Uterus (tissue), 4 donors: ENCODE data around the gene CAMK1D. TPM values are rescaled to one million over a fixed set of nuclear protein-coding genes. Genes with fewer than 3 reads are reported as not detected.

Source experiments
- DNase-seq, 2 donors: peaks; one replicate each; pipeline ENCODE4 v3.0.0-alpha.2; 2019 to 2020
- H3K27ac ChIP-seq, 2 donors: fragments of 200-600 bp; sonication (generic); 1 replicate in 1 of 2; 2 replicates in 1 of 2; pipeline ENCODE4 v1.5.1; 2016 to 2018
- H3K27me3 ChIP-seq, 2 donors: fragments of 200-600 bp; sonication (generic); one replicate each; pipeline ENCODE4 v1.5.1; 2018 to 2019; ENCODE audit warnings: control low read depth in 1 of 2
- H3K36me3 ChIP-seq, 2 donors: fragments of 200-600 bp; sonication (generic); one replicate each; pipeline ENCODE4 v1.5.1; 2019; ENCODE audit warnings: control low read depth in 1 of 2
- H3K4me1 ChIP-seq, 2 donors: fragments of 200-600 bp; sonication (generic); one replicate each; pipeline ENCODE4 v1.5.1; 2018 to 2019; ENCODE audit warnings: control low read depth in 1 of 2
- H3K4me3 ChIP-seq, 2 donors: fragments of 200-600 bp; sonication (generic); 1 replicate in 1 of 2; 2 replicates in 1 of 2; pipeline ENCODE4 v1.5.1; 2018 to 2019; ENCODE audit warnings: mild to moderate bottlenecking in 1 of 2
- H3K9me3 ChIP-seq, 2 donors: fragments of 200-600 bp; sonication (generic); one replicate each; pipeline ENCODE4 v1.5.1; 2019; ENCODE audit warnings: control low read depth in 1 of 2
- CTCF ChIP-seq, 4 experiments: fragments of 200-600 bp in 2 of 4; fragments of 450-650 bp in 2 of 4; sonication (generic) in 2 of 4; IDR thresholded peaks; one replicate each; pipeline ENCODE4 v1.5.1; 2016 to 2019; ENCODE audit warnings: antibody characterized with exemption in 4 of 4, mild to moderate bottlenecking in 2 of 4, moderate library complexity in 1 of 4
- POLR2A ChIP-seq, 2 donors: fragments of 450-650 bp; IDR thresholded peaks; one replicate each; pipeline ENCODE4 v1.6.1; 2016; ENCODE audit warnings: antibody characterized with exemption in 2 of 2, mild to moderate bottlenecking in 1 of 2, moderate library complexity in 1 of 2
- intact Hi-C: fragments of 100-400 bp; cut with DNase I; formaldehyde crosslinking; loops from one replicate; pipeline ENCODE4 v1.15.1; 2023; ENCODE audit warnings: low total_unique reads
- total RNA-seq, 4 donors: library from RNA; depleted of rRNA in 3 of 4; stranded (reverse); fragments of >200 nt in 3 of 4; gene quantifications; one replicate each; pipeline versions ENCODE4 v1.1.0 to v1.2.4, GENCODE V29; 2014 to 2023
- donor health status: DM: yes; HTN: yes; CAD: no.

The CAMK1D gene
- total RNA-seq, 4 donors from 2014 or later = 3.5 to 48.4 (median 10.8) TPM

DNA sequence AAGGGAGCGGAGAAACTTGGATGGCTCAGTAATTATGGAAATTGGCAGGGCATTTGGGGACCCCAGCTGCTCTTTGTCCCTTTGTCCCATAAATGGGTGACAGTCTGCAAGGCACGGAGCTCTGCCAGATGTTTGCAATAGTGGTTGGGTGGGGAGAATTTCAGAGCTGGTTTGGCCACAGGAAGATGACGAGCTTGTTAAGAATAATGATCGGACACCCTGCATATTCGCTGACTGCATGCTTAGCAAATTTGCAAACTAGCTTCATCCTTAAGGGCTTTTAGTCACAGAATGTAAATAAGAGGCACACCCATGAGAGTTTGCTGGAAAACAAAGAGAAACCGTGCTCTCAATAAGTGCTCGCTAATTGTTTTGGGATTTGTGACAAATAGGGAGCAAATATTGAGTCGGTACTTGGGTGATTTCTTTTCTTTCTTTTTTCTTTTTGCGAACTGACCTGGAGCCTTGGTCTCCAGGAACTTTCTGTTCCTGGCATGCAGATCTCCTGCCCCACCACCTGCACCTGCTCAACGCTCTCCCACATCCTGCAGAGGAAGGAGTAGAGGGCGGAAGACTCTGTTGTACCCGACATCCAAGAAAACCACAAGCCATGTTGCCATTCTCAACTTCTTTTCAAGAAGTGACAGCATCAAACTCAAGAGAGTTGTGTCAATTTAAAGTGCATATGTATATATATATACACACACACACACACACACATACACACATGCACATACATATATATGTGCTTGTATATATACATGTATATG is 238.9 kb downstream of the CAMK1D start:
- Histone ChIP-seq H3K4me1 (no peaks in the 10 kb centered on the region), H3K9me3 (no peaks in the 10 kb centered on the region), H3K27ac (no peak overlapping the region), H3K36me3 (no peaks in the 10 kb centered on the region), H3K4me3 (no peak overlapping the region), H3K27me3 (no peaks in the 10 kb centered on the region)
- TF ChIP-seq POLR2A (IDR thresholded peaks at IDR 0.05) = no peak
- no peak for TF ChIP-seq CTCF (IDR thresholded peaks at IDR 0.05)
- intact Hi-C loops = no loop called here
- no peak for DNase-seq

DNA sequence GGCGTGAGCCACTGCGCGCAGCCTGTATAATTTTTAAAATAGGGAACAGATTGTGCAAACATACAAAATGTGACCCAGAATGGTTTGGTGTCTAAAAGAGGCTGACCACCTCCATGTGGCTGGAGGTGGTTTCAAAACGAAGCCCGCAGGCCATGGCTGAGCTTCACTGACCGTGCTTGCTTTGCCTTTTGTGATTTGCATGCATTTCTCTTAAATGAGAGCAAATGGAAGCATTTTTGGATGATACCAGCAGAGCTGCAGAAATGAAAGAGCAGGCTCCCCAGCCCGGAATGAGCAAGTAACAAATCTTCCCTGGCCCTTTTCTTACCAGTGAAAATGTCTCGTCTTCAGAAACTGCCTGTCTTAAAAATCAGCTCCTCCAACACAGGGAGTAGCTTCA is 239.9 kb downstream of the CAMK1D start:
- DNase-seq = no peak
- H3K27me3 ChIP-seq = no peaks in the 10 kb centered on the region
- intact Hi-C loops = no loop called here
- H3K27ac ChIP-seq = no peak overlapping the region
- H3K9me3 ChIP-seq = no peaks in the 10 kb centered on the region
- H3K4me1 ChIP-seq = no peaks in the 10 kb centered on the region
- H3K36me3 ChIP-seq = no peaks in the 10 kb centered on the region
- H3K4me3 ChIP-seq = no peak overlapping the region
- TF ChIP-seq POLR2A (IDR thresholded peaks at IDR 0.05) (no peak), CTCF (IDR thresholded peaks at IDR 0.05) (no peak)

DNA sequence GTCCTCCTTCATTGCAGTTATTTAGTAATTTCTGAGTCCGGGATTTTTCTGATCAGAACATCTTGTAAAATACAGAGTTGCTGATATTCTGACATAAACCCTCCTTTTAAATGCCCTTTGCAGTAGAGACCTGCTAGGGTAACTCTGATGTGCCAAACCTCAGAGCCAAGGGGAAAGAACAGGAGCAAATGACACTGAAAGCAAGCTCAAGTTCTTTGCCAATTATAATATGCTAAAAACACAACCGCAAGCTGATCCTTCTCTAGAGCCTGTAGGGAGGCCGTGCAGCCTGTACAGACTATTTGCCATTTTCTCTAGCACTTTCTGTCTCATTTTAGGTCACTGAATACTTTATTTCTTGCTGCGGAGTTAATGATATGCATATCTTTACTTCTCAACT is 240.4 kb downstream of the CAMK1D start:
- Histone ChIP-seq H3K27me3 (no peaks in the 10 kb centered on the region), H3K4me3 (no peak overlapping the region), H3K4me1 (no peaks in the 10 kb centered on the region), H3K27ac (no peak overlapping the region), H3K9me3 (no peaks in the 10 kb centered on the region), H3K36me3 (no peaks in the 10 kb centered on the region)
- no peak for DNase-seq
- intact Hi-C loops = no loop called here
- TF ChIP-seq POLR2A (IDR thresholded peaks at IDR 0.05) (no peak), CTCF (IDR thresholded peaks at IDR 0.05) (no peak)

DNA sequence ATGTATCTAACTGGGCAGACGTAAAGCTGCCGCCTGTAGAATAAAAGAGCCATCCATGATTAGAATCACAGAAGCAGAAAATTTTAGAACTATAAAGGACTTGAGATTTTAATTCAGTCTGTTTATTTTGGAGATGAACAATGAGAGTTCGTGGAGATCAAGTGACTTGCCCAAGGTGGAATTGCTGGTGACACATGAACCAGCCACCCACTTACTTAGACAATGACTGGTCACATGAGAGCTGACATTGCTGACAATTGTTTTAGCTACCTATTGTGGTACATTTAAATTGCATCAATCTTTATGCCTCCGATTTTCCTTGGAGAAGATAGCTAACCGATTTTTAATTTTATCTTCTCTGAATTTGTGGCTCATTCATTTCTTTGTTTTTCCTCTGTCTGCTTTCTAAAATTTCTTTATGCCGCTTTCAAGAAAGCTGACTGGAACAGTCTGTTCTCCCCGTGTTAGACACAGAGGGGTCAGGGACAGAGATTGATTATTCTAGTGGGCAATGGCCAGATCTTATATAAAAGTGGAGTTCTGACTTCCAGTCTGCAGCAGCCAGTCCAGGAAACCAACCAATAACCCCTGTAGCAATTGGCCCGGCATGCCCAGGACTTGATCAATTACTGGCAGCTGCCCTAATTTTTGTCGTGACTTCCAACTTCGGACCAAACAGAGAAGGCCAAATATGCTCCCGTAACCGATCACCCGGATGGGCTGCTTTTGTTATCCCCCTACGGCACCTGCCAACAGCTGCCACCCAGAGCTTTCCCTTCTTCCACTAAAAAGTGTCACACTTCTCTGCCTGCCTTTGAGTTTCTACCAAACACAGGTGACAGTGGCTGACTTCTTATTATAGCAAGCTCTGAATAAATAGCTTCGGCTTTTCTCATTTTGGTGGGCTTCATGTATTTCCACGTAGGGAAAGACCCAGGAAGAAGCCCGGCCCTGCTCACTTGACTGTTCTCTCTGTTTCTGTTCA is 241.6 kb downstream of the CAMK1D start:
- intact Hi-C loops = no loop called here
- DNase-seq = no peak
- TF ChIP-seq CTCF (IDR thresholded peaks at IDR 0.05) (no peak), POLR2A (IDR thresholded peaks at IDR 0.05) (no peak)

DNA sequence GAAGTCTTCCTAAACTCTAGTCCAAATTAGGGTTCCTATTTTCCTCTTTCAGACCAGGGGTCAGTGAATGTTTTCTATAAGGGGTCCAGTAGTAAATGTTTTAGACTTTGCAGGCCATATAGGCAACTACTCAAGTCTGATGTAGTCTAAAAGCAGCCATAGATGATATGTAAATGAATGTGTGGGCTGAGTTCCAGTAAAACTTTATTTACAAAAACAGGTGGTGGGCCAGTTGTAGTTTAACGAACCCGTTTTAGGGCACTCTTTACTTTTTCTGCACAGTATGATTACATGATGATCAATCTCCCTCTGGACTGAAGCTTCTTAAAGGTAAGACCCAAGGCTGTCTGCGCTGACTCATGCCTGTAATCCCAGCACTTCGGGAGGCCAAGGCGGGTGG is 243.6 kb downstream of the CAMK1D start:
- no peak overlapping the region for H3K4me3 ChIP-seq
- DNase-seq = no peak
- no peaks in the 10 kb centered on the region for H3K27me3 ChIP-seq
- no peaks in the 10 kb centered on the region for H3K9me3 ChIP-seq
- intact Hi-C loops = no loop called here
- no peaks in the 10 kb centered on the region for H3K36me3 ChIP-seq
- TF ChIP-seq POLR2A (IDR thresholded peaks at IDR 0.05) (no peak), CTCF (IDR thresholded peaks at IDR 0.05) (no peak)
- no peak overlapping the region for H3K27ac ChIP-seq
- H3K4me1 ChIP-seq = no peaks in the 10 kb centered on the region

More for the DNA sequence above, 241.6 kb downstream of the CAMK1D start:
- H3K36me3 ChIP-seq = no peaks in the 10 kb centered on the region
- H3K9me3 ChIP-seq = no peaks in the 10 kb centered on the region
- H3K4me1 ChIP-seq = no peaks in the 10 kb centered on the region
- H3K4me3 ChIP-seq = no peak overlapping the region
- no peak overlapping the region for H3K27ac ChIP-seq
- H3K27me3 ChIP-seq = no peaks in the 10 kb centered on the region
